Uterus (tissue), 2 donors: ENCODE results near the gene SPATA1.

Source experiments
- POLR2A ChIP-seq, 2 donors: fragments of 450-650 bp; IDR thresholded peaks; one replicate each; pipeline ENCODE4 v1.6.1; 2016; ENCODE audit warnings: antibody characterized with exemption in 2 of 2, mild to moderate bottlenecking in 1 of 2, moderate library complexity in 1 of 2
- TF ChIP-seq, protein P1 (sequence below), 4 experiments: fragments of 200-600 bp in 2 of 4; fragments of 450-650 bp in 2 of 4; sonication (generic) in 2 of 4; IDR thresholded peaks; one replicate each; pipeline ENCODE4 v1.5.1; 2016 to 2019; ENCODE audit warnings: antibody characterized with exemption in 4 of 4, mild to moderate bottlenecking in 2 of 4, moderate library complexity in 1 of 4

DNA sequence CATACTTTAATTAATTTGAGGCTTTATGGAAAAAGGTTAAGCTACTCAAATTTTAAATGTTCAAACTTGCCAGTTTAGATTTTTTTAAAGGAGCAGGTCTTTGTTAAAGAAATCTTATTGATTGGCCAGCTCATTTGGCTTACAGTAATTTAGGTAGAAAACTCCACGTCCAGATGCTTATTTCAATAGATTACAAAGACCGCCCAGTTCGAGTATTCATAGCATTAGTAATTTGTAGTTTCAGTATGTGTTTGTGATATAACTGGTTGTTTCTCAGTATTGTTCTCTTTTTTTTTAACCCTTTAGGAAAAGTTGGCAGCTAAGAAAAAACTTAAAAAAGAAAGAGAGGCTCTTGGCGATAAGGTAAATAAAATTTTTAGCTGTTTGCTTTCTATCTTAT, 25.5 kb upstream of the SPATA1 start:
- TF ChIP-seq, protein P1, sequence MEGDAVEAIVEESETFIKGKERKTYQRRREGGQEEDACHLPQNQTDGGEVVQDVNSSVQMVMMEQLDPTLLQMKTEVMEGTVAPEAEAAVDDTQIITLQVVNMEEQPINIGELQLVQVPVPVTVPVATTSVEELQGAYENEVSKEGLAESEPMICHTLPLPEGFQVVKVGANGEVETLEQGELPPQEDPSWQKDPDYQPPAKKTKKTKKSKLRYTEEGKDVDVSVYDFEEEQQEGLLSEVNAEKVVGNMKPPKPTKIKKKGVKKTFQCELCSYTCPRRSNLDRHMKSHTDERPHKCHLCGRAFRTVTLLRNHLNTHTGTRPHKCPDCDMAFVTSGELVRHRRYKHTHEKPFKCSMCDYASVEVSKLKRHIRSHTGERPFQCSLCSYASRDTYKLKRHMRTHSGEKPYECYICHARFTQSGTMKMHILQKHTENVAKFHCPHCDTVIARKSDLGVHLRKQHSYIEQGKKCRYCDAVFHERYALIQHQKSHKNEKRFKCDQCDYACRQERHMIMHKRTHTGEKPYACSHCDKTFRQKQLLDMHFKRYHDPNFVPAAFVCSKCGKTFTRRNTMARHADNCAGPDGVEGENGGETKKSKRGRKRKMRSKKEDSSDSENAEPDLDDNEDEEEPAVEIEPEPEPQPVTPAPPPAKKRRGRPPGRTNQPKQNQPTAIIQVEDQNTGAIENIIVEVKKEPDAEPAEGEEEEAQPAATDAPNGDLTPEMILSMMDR (IDR thresholded peaks at IDR 0.05): no peak
- TF ChIP-seq POLR2A (IDR thresholded peaks at IDR 0.05): no peak
